K562 (cell line): ENCODE results near the gene TRMU.

Source experiments
- BRCA1 ChIP-seq, 2 experiments: fragments of 450-650 bp in 1 of 2; sonication (generic) in 1 of 2; formaldehyde crosslinking in 1 of 2; IDR thresholded peaks; 2 replicates each; pipeline versions ENCODE4 v1.5.0 to v1.6.1; 2017 to 2020; ENCODE audit warnings: mild to moderate bottlenecking in 1 of 2, missing genetic modification reagents in 1 of 2
- CTCF ChIP-seq, 3 experiments: IDR thresholded peaks in 2 of 3; conservative IDR thresholded peaks in 1 of 3; 2 replicates each; pipeline ENCODE4 v1.5.1; 2011 to 2012; ENCODE audit warnings: low read length in 3 of 3, mild to moderate bottlenecking in 3 of 3, control low read depth in 2 of 3, improper control_type of control experiment in 1 of 3, inconsistent platforms in 1 of 3, low read depth in 1 of 3, mixed read lengths in 1 of 3, moderate library complexity in 1 of 3; ENCODE audit not compliant: insufficient read depth in 2 of 3
- NR3C1 ChIP-seq: sonication (generic); formaldehyde crosslinking; IDR thresholded peaks from 2 replicates; pipeline ENCODE4 v1.8.1; 2022; ENCODE audit warnings: missing genetic modification reagents
- SMARCA4 ChIP-seq: fragments of 450-650 bp; IDR thresholded peaks from 2 replicates; pipeline ENCODE4 v1.6.1; 2016
- ZFP1 ChIP-seq: fragments of 450-650 bp; formaldehyde crosslinking; IDR thresholded peaks from 2 replicates; pipeline ENCODE4 v1.4.0; 2020; ENCODE audit warnings: mild to moderate bottlenecking, mixed read lengths
- ZNF707 ChIP-seq: fragments of 250-450 bp; sonication (Bioruptor Pico); conservative IDR thresholded peaks from 2 replicates; pipeline ENCODE4 v1.8.0; 2022; ENCODE audit warnings: inconsistent platforms, mild to moderate bottlenecking, moderate library complexity

DNA sequence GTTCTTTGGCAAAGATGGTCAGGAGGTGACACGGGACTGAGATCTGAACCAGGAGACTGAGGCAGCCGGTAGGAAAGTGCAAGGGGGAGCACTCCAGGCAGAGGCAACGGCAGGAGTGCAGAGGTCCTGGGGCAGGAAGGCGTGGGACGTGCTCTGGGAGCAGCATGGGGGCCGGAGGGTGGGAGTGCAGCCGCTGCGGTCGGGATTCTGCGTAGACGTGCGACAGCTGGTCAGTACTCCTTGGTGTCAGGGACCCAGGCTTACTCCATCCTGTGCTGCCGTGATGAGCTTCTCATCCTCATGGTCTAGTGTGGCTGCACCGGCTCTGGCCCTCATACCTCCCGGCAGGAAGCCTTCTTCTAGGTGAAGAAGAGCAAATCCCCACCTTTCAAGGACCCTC is 16.9 kb upstream of the TRMU start:
- TF ChIP-seq ZFP1 (CRISPR knock-in tag) (no peak), BRCA1 (IDR thresholded peaks at IDR 0.05) (no peak), BRCA1 (CRISPR knock-in tag; IDR thresholded peaks at IDR 0.05) (no peak), ZNF707 (CRISPR knock-in tag) (no peak), NR3C1 (no peak), CTCF (IDR thresholded peaks at IDR 0.05 in 2 of 3, conservative IDR thresholded peaks at IDR 0.05 in 1 of 3; ENCODE audit: insufficient read depth in 2 of 3, low read depth in 1 of 3, low read length in 3 of 3) (no peak), SMARCA4 (no peak)
